GM12878 (cell line): ENCODE data around the gene GATAD2B. TPM values are rescaled to one million over a fixed set of nuclear protein-coding genes. Genes with fewer than 3 reads are reported as not detected.

Source experiments
- ATAC-seq: fragments of 200-7000 bp; cut with Tn5 transposase; 3 replicates; pipeline ENCODE4 v1.9.1; 2020; ENCODE audit warnings: mild to moderate bottlenecking, moderate library complexity
- BruUV-seq: library from RNA; stranded (reverse); fragments of 400-500 nt; replicated peaks from 2 replicates; lab custom pipeline; 2021; lab: Mats Ljungman, UMichigan
- CTCF ChIA-PET: fragments of 300-600 bp; sonication (Branson Sonifier 250); formaldehyde crosslinking; extraction: SDS; loops from one replicate; lab custom pipeline; 2021; ENCODE audit warnings: inconsistent platforms; lab: Yijun Ruan, JAX
- POLR2A ChIA-PET: fragments of 350-600 bp; formaldehyde crosslinking; extraction: SDS; loops from one replicate; lab custom pipeline; 2021; ENCODE audit warnings: inconsistent platforms; lab: Charles Lee
- RAD21 ChIA-PET: fragments of 300-600 bp; sonication (Branson Sonifier 250); formaldehyde crosslinking; loops from one replicate; lab custom pipeline; 2023; ENCODE audit warnings: antibody characterized with exemption; ENCODE audit not compliant: unreplicated experiment; lab: Charles Lee
- SMC1A ChIA-PET: fragments of 300-600 bp; sonication (Branson Sonifier 250); formaldehyde crosslinking; loops from one replicate; lab custom pipeline; 2023; ENCODE audit not compliant: unreplicated experiment, uncharacterized antibody; lab: Charles Lee
- DNase-seq: peaks from one replicate; pipeline ENCODE4 v3.0.0-alpha.2; 2011; ENCODE audit warnings: low read depth, low spot score
- FAIRE-seq: peaks from 3 replicates; lab custom pipeline; 2011; peaks lifted over from hg19 to GRCh38; lab: Jason Lieb, UNC
- H2AFZ ChIP-seq: 2 replicates; pipeline ENCODE4 v1.6.0; 2011; ENCODE audit warnings: low read depth, low read length, control low read depth; ENCODE audit not compliant: control insufficient read depth
- H3K27ac ChIP-seq: 2 replicates; pipeline ENCODE4 v1.5.1; 2011; ENCODE audit warnings: control low read depth; ENCODE audit not compliant: control insufficient read depth, insufficient read depth
- H3K27me3 ChIP-seq, 2 experiments: replicated peaks in 1 of 2; 2 replicates each; pipeline versions ENCODE4 v1.6.0 to v1.6.1; 2011; ENCODE audit warnings: low read length in 1 of 2; ENCODE audit not compliant: control insufficient read depth in 2 of 2, insufficient read depth in 2 of 2
- H3K36me3 ChIP-seq, 2 experiments: 2 replicates each; pipeline ENCODE4 v1.5.1; 2011; ENCODE audit warnings: low read length in 1 of 2; ENCODE audit not compliant: control insufficient read depth in 2 of 2, insufficient read depth in 2 of 2
- H3K4me1 ChIP-seq: 2 replicates; pipeline ENCODE4 v1.6.1; 2011; ENCODE audit warnings: mild to moderate bottlenecking, low read length, moderate library complexity, mixed read lengths; ENCODE audit not compliant: control insufficient read depth, insufficient read depth
- H3K4me2 ChIP-seq: 2 replicates; pipeline ENCODE4 v1.6.0; 2011; ENCODE audit warnings: control low read depth; ENCODE audit not compliant: control insufficient read depth, insufficient read depth
- H3K4me3 ChIP-seq: fragments of 200-600 bp; sonication (generic); 2 replicates; pipeline ENCODE4 v1.5.1; 2016
- H3K79me2 ChIP-seq: 2 replicates; pipeline ENCODE4 v1.6.0; 2011; ENCODE audit warnings: low read length; ENCODE audit not compliant: control insufficient read depth, insufficient read depth
- H3K9ac ChIP-seq: 2 replicates; pipeline ENCODE4 v1.8.0; 2011; ENCODE audit warnings: low read length, control low read depth, mixed read lengths; ENCODE audit not compliant: control insufficient read depth, insufficient read depth
- H3K9me3 ChIP-seq: replicated peaks from 3 replicates; pipeline ENCODE4 v1.5.1; 2011; ENCODE audit warnings: mild to moderate bottlenecking, low read length; ENCODE audit not compliant: control insufficient read depth, insufficient read depth
- H4K20me1 ChIP-seq: 2 replicates; pipeline ENCODE4 v1.6.0; 2011; ENCODE audit not compliant: control insufficient read depth, insufficient read depth
- BHLHE40 ChIP-seq, 2 experiments: fragments of 450-650 bp in 1 of 2; IDR thresholded peaks; 2 replicates each; pipeline ENCODE4 v1.6.1; 2011 to 2017; ENCODE audit warnings: low read depth in 2 of 2, borderline replicate concordance in 1 of 2, improper control_type of control experiment in 1 of 2, low read length in 1 of 2, mild to moderate bottlenecking in 1 of 2
- BMI1 ChIP-seq: fragments of 450-650 bp; IDR thresholded peaks from 2 replicates; pipeline ENCODE4 v1.6.1; 2016; ENCODE audit warnings: mild to moderate bottlenecking, moderate library complexity, borderline replicate concordance
- FOS ChIP-seq: IDR thresholded peaks from 3 replicates; pipeline ENCODE4 v1.6.1; 2011; ENCODE audit warnings: borderline replicate concordance; ENCODE audit not compliant: insufficient read length; ENCODE audit errors: extremely low read depth
- IKZF2 ChIP-seq, 2 experiments: fragments of 450-650 bp; IDR thresholded peaks; 2 replicates each; pipeline ENCODE4 v1.6.1; 2017; ENCODE audit warnings: mild to moderate bottlenecking in 2 of 2, moderate library complexity in 2 of 2
- IRF5 ChIP-seq: fragments of 450-650 bp; IDR thresholded peaks from 2 replicates; pipeline ENCODE4 v1.6.1; 2017; ENCODE audit warnings: borderline replicate concordance
- POU2F2 ChIP-seq: IDR thresholded peaks from 3 replicates; pipeline ENCODE4 v1.6.1; 2011; ENCODE audit warnings: low read depth, mild to moderate bottlenecking, low read length, borderline replicate concordance
- RCOR1 ChIP-seq: conservative IDR thresholded peaks from 2 replicates; pipeline ENCODE4 v1.6.1; 2012; ENCODE audit warnings: low read depth, low read length, improper control_type of control experiment
- SIN3A ChIP-seq: IDR thresholded peaks from 2 replicates; pipeline ENCODE4 v1.6.1; 2012; ENCODE audit warnings: low read depth, low read length, improper control_type of control experiment
- SPI1 ChIP-seq: IDR thresholded peaks from 2 replicates; pipeline ENCODE4 v1.6.1; 2011; ENCODE audit warnings: low read depth, mild to moderate bottlenecking, low read length, moderate library complexity, borderline replicate concordance; ENCODE audit not compliant: insufficient read depth
- SUPT20H ChIP-seq: IDR thresholded peaks from 2 replicates; pipeline ENCODE4 v1.6.1; 2011; ENCODE audit warnings: low read depth, mild to moderate bottlenecking, low read length, moderate library complexity, borderline replicate concordance; ENCODE audit not compliant: control insufficient read depth
- USF2 ChIP-seq: IDR thresholded peaks from 2 replicates; pipeline ENCODE4 v1.6.1; 2011; ENCODE audit warnings: low read depth, low read length, improper control_type of control experiment, borderline replicate concordance
- YBX1 ChIP-seq: fragments of 450-650 bp; IDR thresholded peaks from 2 replicates; pipeline ENCODE4 v1.6.1; 2016; ENCODE audit warnings: antibody characterized with exemption
- WGBS: methylation state at CpG from one replicate; pipeline ENCODE4 v1.1.6; 2016; ENCODE audit warnings: low lambda C conversion rate; ENCODE audit not compliant: insufficient replicate concordance, insufficient coverage; ENCODE audit errors: missing lambda C conversion rate; 5-methylcytosine and 5-hydroxymethylcytosine counted together
- in situ Hi-C: fragments of 300-500 bp; cut with MboI; formaldehyde crosslinking; loops from 9 replicates; pipeline ENCODE4 v1.14.3; 2018; ENCODE audit warnings: mixed read lengths
- intact Hi-C: fragments of 100-400 bp; cut with micrococcal nuclease; formaldehyde crosslinking; loops from one replicate; pipeline ENCODE4 v1.14.2; 2022; ENCODE audit not compliant: unreplicated experiment
- polyA plus RNA-seq, 11 experiments: library from polyadenylated mRNA; depleted of rRNA in 4 of 11; unstranded in 6 of 11; stranded (reverse) in 5 of 11; fragments of >200 nt; fragmentation: Nextera tagmentation in 4 of 11; fragmentation: Illumina TruSeq in 1 of 11; extraction: Ambion mirVana in 4 of 11; extraction: Trizol in 1 of 11; gene quantifications; 1 replicate in 1 of 11; 2 replicates in 10 of 11; pipeline versions ENCODE4 v1.2.1 to v1.2.3, GENCODE V29; 2011 to 2016; ENCODE audit warnings: inconsistent platforms in 2 of 11, missing spikeins in 2 of 11, low read depth in 1 of 11
- total RNA-seq, 4 experiments: library from RNA; depleted of rRNA in 3 of 4; stranded (reverse); fragments of >200 nt in 3 of 4; fragmentation: Illumina TruSeq in 1 of 4; extraction: Trizol in 1 of 4; gene quantifications; 2 replicates each; pipeline versions ENCODE4 v1.2.1 to v1.2.3, GENCODE V29; 2013 to 2021
- TF ChIP-seq, protein P1 (sequence below): IDR thresholded peaks from 2 replicates; pipeline ENCODE4 v1.6.1; 2011; ENCODE audit warnings: mild to moderate bottlenecking, low read depth, low read length, moderate library complexity; ENCODE audit not compliant: insufficient replicate concordance

Gene GATAD2B
- total and polyA plus RNA-seq, 10 of the 15 experiments (the other 5 are each of a cell fraction or from before 2014, with no cell fraction given): 2.4 to 63.1 (median 8.7) TPM

- TF ChIP-seq USF2 (no peak), POU2F2 (no peak), RCOR1 (no peak), SIN3A (no peak), FOS (no peak)
These were observed 118.7 kb downstream of the GATAD2B start (continued) for GRCh38 chr1:153804112-153804511.

GRCh38 chr1:153803470-153804056, 119.2 kb downstream of the GATAD2B start:
- RAD21 ChIA-PET: interaction anchor here (0.6 to 2.8 kb wide), 6 partner anchors 36 to 182 kb away, joined by 3 to 8 read pairs (median 6); partner anchors contain the start of genes RAB13 and SLC39A1
- no peak overlapping the region for H2AFZ ChIP-seq
- no TSS peak for BruUV-seq
- H4K20me1 ChIP-seq: no peaks in the 10 kb centered on the region
- intact Hi-C loops (no loop called here), in situ Hi-C loops (no loop called here)
- H3K27me3 ChIP-seq: no peaks in the 10 kb centered on the region
- H3K4me3 ChIP-seq: no peak overlapping the region
- H3K9me3 ChIP-seq: no peaks in the 10 kb centered on the region
- FAIRE-seq (no peak), DNase-seq (no peak), ATAC-seq (no peak)
- SMC1A ChIA-PET: interaction anchor here (0.7 to 4.1 kb wide), 6 partner anchors 10 to 184 kb away, joined by 3 to 21 read pairs (median 4); partner anchors contain the start of genes DENND4B, JTB and RAB13
- 0 out of 2 replicates have a peak overlapping the region, but pooled peaks have one; percentile 24 for H3K9ac ChIP-seq
- H3K4me2 ChIP-seq: no peak overlapping the region
- H3K27ac ChIP-seq: peak overlapping the region; percentile 32
- CTCF ChIA-PET: interaction anchor here (0.9 to 4.0 kb wide), 8 partner anchors 11 to 183 kb away, joined by 3 to 23 read pairs (median 4); partner anchors contain the start of genes CREB3L4 and RAB13
- H3K36me3 ChIP-seq: peaks cover 7 to 8% of the 10 kb centered on the region in 2 experiments; a peak in 3 of 4 replicates
- peaks cover 39% of the 10 kb centered on the region for H3K4me1 ChIP-seq
- peaks cover 3% of the 10 kb centered on the region; the same call in 1 of the 2 replicates for H3K79me2 ChIP-seq
- POLR2A ChIA-PET: interaction anchor here (0.6 to 1.1 kb wide), 3 partner anchors 14 to 601 kb away, joined by 3 to 6 read pairs (median 5); no protein-coding TSS in a partner anchor
- 59% methylated on average over 3 of the region's 3 CpGs for WGBS
- no peak for TF ChIP-seq BMI1
- TF ChIP-seq, protein P1, sequence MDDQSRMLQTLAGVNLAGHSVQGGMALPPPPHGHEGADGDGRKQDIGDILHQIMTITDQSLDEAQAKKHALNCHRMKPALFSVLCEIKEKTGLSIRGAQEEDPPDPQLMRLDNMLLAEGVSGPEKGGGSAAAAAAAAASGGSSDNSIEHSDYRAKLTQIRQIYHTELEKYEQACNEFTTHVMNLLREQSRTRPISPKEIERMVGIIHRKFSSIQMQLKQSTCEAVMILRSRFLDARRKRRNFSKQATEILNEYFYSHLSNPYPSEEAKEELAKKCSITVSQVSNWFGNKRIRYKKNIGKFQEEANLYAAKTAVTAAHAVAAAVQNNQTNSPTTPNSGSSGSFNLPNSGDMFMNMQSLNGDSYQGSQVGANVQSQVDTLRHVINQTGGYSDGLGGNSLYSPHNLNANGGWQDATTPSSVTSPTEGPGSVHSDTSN: no peak
- TF ChIP-seq IRF5: no peak
- no peak for TF ChIP-seq YBX1
- TF ChIP-seq SUPT20H: no peak
- TF ChIP-seq IKZF2 (IDR thresholded peaks at IDR 0.05): no peak
- peak; percentile 40; the same call in 1 of the 2 replicates for TF ChIP-seq SPI1
- TF ChIP-seq BHLHE40 (IDR thresholded peaks at IDR 0.05; ENCODE audit: borderline replicate concordance in 1 of 2, low read depth in 2 of 2, low read length in 1 of 2): no peak
- TF ChIP-seq, all 136 proteins: peak for 1
